ENCODE data around the gene GAB3.
A peak's percentile ranks its signal among the peaks of the same experiment; 100 is the strongest.

Gene GAB3

GRCh38 chrX:154720067-154720466, 30.8 kb downstream of the GAB3 start:
- DNase-seq (ENCODE audit: low read depth, low spot score) = no peak
- Histone ChIP-seq H3K9ac (ENCODE audit: insufficient read length) (no peak overlapping the region), H3K27ac (no peak overlapping the region), H3K36me3 (ENCODE audit: insufficient read depth, low read length) (no peaks in the 10 kb centered on the region), H3K9me3 (ENCODE audit: low read depth, low read length) (no peaks in the 10 kb centered on the region), H3K4me3 (no peak overlapping the region)
- TF ChIP-seq EZH2 (IDR thresholded peaks at IDR 0.05) (no peak), POLR2AphosphoS5 (IDR thresholded peaks at IDR 0.05; ENCODE audit: borderline replicate concordance, low read depth, low read length) (no peak), FOXP2 (optimal IDR thresholded peaks at IDR 0.05; ENCODE audit: control extremely low read depth, extremely low read length, insufficient read depth) (no peak)

GRCh38 chrX:154719132-154719675, 31.7 kb downstream of the GAB3 start:
- H3K9me3 ChIP-seq (ENCODE audit: low read depth, low read length) = no peaks in the 10 kb centered on the region
- H3K36me3 ChIP-seq (ENCODE audit: insufficient read depth, low read length) = no peaks in the 10 kb centered on the region
- DNase-seq (ENCODE audit: low read depth, low spot score) = no peak
- H3K9ac ChIP-seq (ENCODE audit: insufficient read length) = no peak overlapping the region
- H3K4me3 ChIP-seq = no peak overlapping the region
- TF ChIP-seq EZH2 (IDR thresholded peaks at IDR 0.05) (no peak), POLR2AphosphoS5 (IDR thresholded peaks at IDR 0.05; ENCODE audit: borderline replicate concordance, low read depth, low read length) (no peak), FOXP2 (optimal IDR thresholded peaks at IDR 0.05; ENCODE audit: control extremely low read depth, extremely low read length, insufficient read depth) (no peak)
- H3K27ac ChIP-seq = no peak overlapping the region

GRCh38 chrX:154718616-154719015, 32.3 kb downstream of the GAB3 start:
- TF ChIP-seq FOXP2 (optimal IDR thresholded peaks at IDR 0.05; ENCODE audit: control extremely low read depth, extremely low read length, insufficient read depth) = no peak
- Histone ChIP-seq H3K9me3 (ENCODE audit: low read depth, low read length) (no peaks in the 10 kb centered on the region), H3K36me3 (ENCODE audit: insufficient read depth, low read length) (no peaks in the 10 kb centered on the region), H3K4me3 (no peak overlapping the region), H3K27ac (no peak overlapping the region), H3K9ac (ENCODE audit: insufficient read length) (no peak overlapping the region)
- no peak for DNase-seq (ENCODE audit: low read depth, low spot score)

GRCh38 chrX:154717824-154718223, 33.1 kb downstream of the GAB3 start:
- Histone ChIP-seq H3K4me3 (peak overlapping the region; percentile 38; the same call in 1 of the 2 replicates), H3K9ac (ENCODE audit: insufficient read length) (no peak overlapping the region), H3K9me3 (ENCODE audit: low read depth, low read length) (no peaks in the 10 kb centered on the region), H3K36me3 (ENCODE audit: insufficient read depth, low read length) (no peaks in the 10 kb centered on the region), H3K27ac (no peak overlapping the region)
- peak; percentile 28 for DNase-seq (ENCODE audit: low read depth, low spot score)
- TF ChIP-seq POLR2AphosphoS5 (IDR thresholded peaks at IDR 0.05; ENCODE audit: borderline replicate concordance, low read depth, low read length) (0 out of 2 replicates have a peak, but pooled peaks have one; percentile 28), EZH2 (IDR thresholded peaks at IDR 0.05) (no peak)

GRCh38 chrX:154715825-154716224, 35.1 kb downstream of the GAB3 start:
- no peak for DNase-seq (ENCODE audit: low read depth, low spot score)
- no peaks in the 10 kb centered on the region for H3K36me3 ChIP-seq (ENCODE audit: insufficient read depth, low read length)

GRCh38 chrX:154714925-154715324, 36.0 kb downstream of the GAB3 start:
- TF ChIP-seq POLR2AphosphoS5 (IDR thresholded peaks at IDR 0.05; ENCODE audit: borderline replicate concordance, low read depth, low read length) (no peak), EZH2 (IDR thresholded peaks at IDR 0.05) (no peak), FOXP2 (optimal IDR thresholded peaks at IDR 0.05; ENCODE audit: control extremely low read depth, extremely low read length, insufficient read depth) (no peak)
- H3K4me3 ChIP-seq = no peak overlapping the region
- DNase-seq (ENCODE audit: low read depth, low spot score) = peak; percentile 3
- H3K27ac ChIP-seq = no peak overlapping the region
- H3K36me3 ChIP-seq (ENCODE audit: insufficient read depth, low read length) = no peaks in the 10 kb centered on the region
- no peak overlapping the region for H3K9ac ChIP-seq (ENCODE audit: insufficient read length)
- H3K9me3 ChIP-seq (ENCODE audit: low read depth, low read length) = no peaks in the 10 kb centered on the region

More at GRCh38 chrX:154715825-154716224, 35.1 kb downstream of the GAB3 start:
- Histone ChIP-seq H3K9ac (ENCODE audit: insufficient read length) (no peak overlapping the region), H3K4me3 (no peak overlapping the region), H3K9me3 (ENCODE audit: low read depth, low read length) (no peaks in the 10 kb centered on the region), H3K27ac (no peak overlapping the region)
- TF ChIP-seq FOXP2 (optimal IDR thresholded peaks at IDR 0.05; ENCODE audit: control extremely low read depth, extremely low read length, insufficient read depth) (no peak), EZH2 (IDR thresholded peaks at IDR 0.05) (no peak), POLR2AphosphoS5 (IDR thresholded peaks at IDR 0.05; ENCODE audit: borderline replicate concordance, low read depth, low read length) (no peak)

- no peak overlapping the region for H3K9ac ChIP-seq (ENCODE audit: insufficient read length)
- no peak for DNase-seq (ENCODE audit: low read depth, low spot score)
- no peak overlapping the region for H3K27ac ChIP-seq
- no peak overlapping the region for H3K4me3 ChIP-seq
- H3K9me3 ChIP-seq (ENCODE audit: low read depth, low read length) = no peaks in the 10 kb centered on the region
- H3K36me3 ChIP-seq (ENCODE audit: insufficient read depth, low read length) = no peaks in the 10 kb centered on the region
- TF ChIP-seq FOXP2 (optimal IDR thresholded peaks at IDR 0.05; ENCODE audit: control extremely low read depth, extremely low read length, insufficient read depth) (no peak), POLR2AphosphoS5 (IDR thresholded peaks at IDR 0.05; ENCODE audit: borderline replicate concordance, low read depth, low read length) (no peak), EZH2 (IDR thresholded peaks at IDR 0.05) (no peak)
Measured at GRCh38 chrX:154712781-154713740, 37.8 kb downstream of the GAB3 start.

- TF ChIP-seq EZH2 (IDR thresholded peaks at IDR 0.05) = no peak
- no peak for TF ChIP-seq FOXP2 (optimal IDR thresholded peaks at IDR 0.05; ENCODE audit: control extremely low read depth, extremely low read length, insufficient read depth)
- TF ChIP-seq POLR2AphosphoS5 (IDR thresholded peaks at IDR 0.05; ENCODE audit: borderline replicate concordance, low read depth, low read length) = no peak
Measured at GRCh38 chrX:154711264-154711663, 39.6 kb downstream of the GAB3 start.

More at GRCh38 chrX:154711264-154711663, 39.6 kb downstream of the GAB3 start:
- no peak for DNase-seq (ENCODE audit: low read depth, low spot score)
- Histone ChIP-seq H3K4me3 (no peak overlapping the region), H3K9ac (ENCODE audit: insufficient read length) (no peak overlapping the region), H3K9me3 (ENCODE audit: low read depth, low read length) (no peaks in the 10 kb centered on the region), H3K36me3 (ENCODE audit: insufficient read depth, low read length) (no peaks in the 10 kb centered on the region), H3K27ac (no peak overlapping the region)
